Kidney (tissue), 14 donors: ENCODE measurements around the gene NECAB3. TPM values are rescaled to one million over a fixed set of nuclear protein-coding genes. Genes with fewer than 3 reads are reported as not detected.

ENCODE experiments used
- DNase-seq, 5 donors: peaks; one replicate each; pipeline ENCODE4 v3.0.0-alpha.2; 2013 to 2020
- FAIRE-seq: peaks from 2 replicates; lab custom pipeline; 2012; peaks lifted over from hg19 to GRCh38; lab: Jason Lieb, UNC
- H3K27ac ChIP-seq, 2 donors: one replicate each; pipeline ENCODE4 v1.7.0; 2013; ENCODE audit warnings: low read depth in 2 of 2, low read length in 2 of 2, inconsistent platforms in 1 of 2
- H3K27me3 ChIP-seq: one replicate; pipeline ENCODE4 v1.7.1; 2013; ENCODE audit warnings: low read length, inconsistent platforms; ENCODE audit not compliant: control insufficient read depth, insufficient read depth
- H3K36me3 ChIP-seq, 3 donors: one replicate each; pipeline versions ENCODE4 v1.7.0 to v1.7.1; 2013; ENCODE audit warnings: low read length in 3 of 3, control low read depth in 1 of 3, inconsistent platforms in 1 of 3; ENCODE audit not compliant: insufficient read depth in 3 of 3, control insufficient read depth in 2 of 3
- H3K4me1 ChIP-seq, 3 donors: one replicate each; pipeline versions ENCODE4 v1.7.0 to v1.7.1; 2013; ENCODE audit warnings: low read length in 3 of 3, inconsistent platforms in 1 of 3, low read depth in 1 of 3; ENCODE audit not compliant: control insufficient read depth in 2 of 3, insufficient read depth in 2 of 3
- H3K4me3 ChIP-seq, 3 donors: one replicate each; pipeline versions ENCODE4 v1.7.0 to v1.8.1; 2013; ENCODE audit warnings: low read length in 3 of 3, control low read depth in 1 of 3, inconsistent platforms in 1 of 3
- H3K9ac ChIP-seq, 3 donors: one replicate each; pipeline versions ENCODE4 v1.7.0 to v1.7.1; 2013; ENCODE audit warnings: low read length in 3 of 3, control low read depth in 1 of 3, inconsistent platforms in 1 of 3
- H3K9me3 ChIP-seq, 3 donors: one replicate each; pipeline versions ENCODE4 v1.7.0 to v1.7.1; 2013; ENCODE audit warnings: low read length in 3 of 3, control low read depth in 1 of 3, inconsistent platforms in 1 of 3; ENCODE audit not compliant: control insufficient read depth in 2 of 3, insufficient read depth in 1 of 3
- CTCF ChIP-seq: IDR thresholded peaks from 3 replicates; pipeline ENCODE4 v1.5.1; 2012; ENCODE audit warnings: mild to moderate bottlenecking, moderate library complexity, borderline replicate concordance; ENCODE audit not compliant: insufficient read depth; ENCODE audit errors: extremely low read depth
- intact Hi-C: fragments of 100-400 bp; cut with DNase I; formaldehyde crosslinking; loops from one replicate; pipeline ENCODE4 v1.11.1; 2022
- polyA plus RNA-seq: library from polyadenylated mRNA; stranded (reverse); fragments of 350-450 nt; fragmentation: Illumina TruSeq; extraction: RNeasy Lipid Tissue Mini Kit (QIAGEN cat#74804); gene quantifications from one replicate; pipeline ENCODE4 v1.2.3, GENCODE V29; 2014; ENCODE audit warnings: low read depth, low replicate concordance; ENCODE audit not compliant: insufficient read depth
- total RNA-seq: library from RNA; stranded (reverse); fragmentation: NEBNext Ultra II Directional; extraction: Animal tissue kit (Norgen Biotek cat#: 25700); gene quantifications from one replicate; pipeline ENCODE4 v1.2.1, GENCODE V29; 2021
- donor health status: control.
- donor health status: control.
- donor health status: control.
- donor health status: control.
- donor health status: control.
- donor health status: DM: yes; HTN: yes; CAD: no.
- donor health status: Normal renal cell carcinoma (clear cell type).

The NECAB3 gene
- total and polyA plus RNA-seq, 2 donors from 2014 or later = 19.7 to 35.6 TPM

DNA sequence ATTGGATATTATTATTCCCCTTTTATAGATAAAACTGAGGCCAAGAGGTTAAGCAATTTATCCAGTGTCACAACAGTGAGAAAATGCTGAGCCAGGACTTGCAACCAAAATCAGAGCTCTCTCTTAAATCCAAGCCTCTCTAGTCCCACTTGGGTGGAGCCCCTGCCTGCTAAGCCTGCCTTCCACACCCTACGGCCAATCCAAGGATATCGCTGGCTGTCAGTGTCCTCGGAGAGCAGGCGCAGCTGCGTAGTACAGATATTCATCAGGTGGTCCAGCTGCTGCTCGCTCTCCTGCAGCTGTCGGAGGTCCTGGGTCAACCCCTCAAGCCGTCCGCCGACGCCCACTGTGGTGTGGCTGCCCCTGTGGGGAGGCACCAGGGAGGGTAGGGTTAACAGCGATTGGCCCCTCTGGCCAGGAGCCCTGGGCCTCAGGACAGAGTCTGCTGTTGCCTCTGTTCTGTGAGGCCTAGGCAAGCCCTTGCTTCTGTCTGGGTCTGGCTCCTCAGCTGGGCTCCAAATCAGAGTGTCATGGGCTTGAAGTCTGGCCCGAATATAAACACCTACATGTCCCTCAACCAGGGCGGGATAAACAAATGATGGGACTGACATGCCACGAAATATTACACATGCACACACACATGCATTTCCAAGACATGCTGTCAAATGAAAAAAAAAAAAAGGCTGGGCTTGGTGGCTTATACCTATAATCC lies 3.9 kb upstream of the NECAB3 start:
- H3K9ac ChIP-seq = no peak overlapping the region
- no peaks in the 10 kb centered on the region for H3K36me3 ChIP-seq
- intact Hi-C loops = no loop called here
- no peak overlapping the region for H3K4me3 ChIP-seq
- no peak overlapping the region for H3K27ac ChIP-seq
- TF ChIP-seq CTCF = no peak
- no peaks in the 10 kb centered on the region for H3K27me3 ChIP-seq
- peaks cover 0 to 14% (median 0%) of the 10 kb centered on the region in 3 donors for H3K4me1 ChIP-seq
- FAIRE-seq (no peak), DNase-seq (no peak)
- no peaks in the 10 kb centered on the region for H3K9me3 ChIP-seq

DNA sequence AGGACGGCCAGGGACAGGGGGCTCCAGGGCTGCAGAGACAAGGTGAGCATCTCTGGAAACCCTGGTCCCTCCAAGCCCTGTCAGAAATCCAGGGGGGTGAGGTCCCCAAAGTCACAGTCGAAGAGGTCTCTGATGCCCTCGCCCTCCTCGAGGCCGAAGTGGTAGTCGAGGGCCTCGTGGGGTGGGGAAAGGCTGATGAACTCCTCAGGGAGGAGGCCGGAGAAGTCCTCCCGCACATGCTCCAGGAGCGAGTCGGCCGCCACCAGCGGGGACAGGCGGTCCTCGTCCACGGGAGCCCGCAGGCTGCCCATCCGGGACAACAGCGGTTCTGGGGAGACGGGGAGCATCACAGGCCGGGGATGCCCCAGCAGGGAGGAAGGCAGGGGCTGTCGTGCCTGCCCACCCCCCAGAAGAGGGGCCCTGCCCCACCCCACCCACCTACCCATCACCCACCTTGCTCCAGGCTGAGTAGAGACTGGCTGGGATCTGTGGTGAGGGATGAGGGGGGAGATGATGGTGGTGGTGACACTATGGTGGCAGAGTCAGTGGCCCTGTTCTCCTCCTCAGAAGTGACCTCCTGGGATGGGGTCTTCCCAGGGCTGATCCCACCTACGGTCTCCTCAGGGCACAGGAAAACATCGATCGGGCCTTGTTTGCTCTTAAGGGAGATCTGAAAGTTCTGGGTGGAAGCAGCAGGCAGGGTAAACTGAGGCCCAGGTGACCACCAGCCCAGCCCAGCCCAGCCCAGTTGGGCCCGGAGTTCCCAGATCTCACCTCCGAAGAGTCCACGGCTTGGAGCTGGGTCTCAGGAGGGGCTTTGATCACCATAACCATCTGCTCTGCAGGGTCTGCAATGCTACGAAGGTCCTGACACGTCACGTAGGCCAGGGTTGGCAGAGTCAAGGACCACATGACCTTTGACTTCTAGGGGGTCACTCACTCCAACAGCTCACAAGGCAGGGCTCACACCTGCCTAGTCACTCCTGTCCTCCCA lies 2.7 kb upstream of the NECAB3 start:
- intact Hi-C loops = no loop called here
- H3K27ac ChIP-seq = no peak overlapping the region
- no peak for TF ChIP-seq CTCF
- peaks cover 0 to 23% (median 0%) of the 10 kb centered on the region in 3 donors for H3K4me1 ChIP-seq
- H3K36me3 ChIP-seq = no peaks in the 10 kb centered on the region
- FAIRE-seq = no peak
- no peak overlapping the region for H3K9ac ChIP-seq
- peak in 2 of 5 donors; percentile 57 to 78 for DNase-seq
- no peaks in the 10 kb centered on the region for H3K27me3 ChIP-seq
- H3K4me3 ChIP-seq = no peak overlapping the region
- H3K9me3 ChIP-seq = no peaks in the 10 kb centered on the region

DNA sequence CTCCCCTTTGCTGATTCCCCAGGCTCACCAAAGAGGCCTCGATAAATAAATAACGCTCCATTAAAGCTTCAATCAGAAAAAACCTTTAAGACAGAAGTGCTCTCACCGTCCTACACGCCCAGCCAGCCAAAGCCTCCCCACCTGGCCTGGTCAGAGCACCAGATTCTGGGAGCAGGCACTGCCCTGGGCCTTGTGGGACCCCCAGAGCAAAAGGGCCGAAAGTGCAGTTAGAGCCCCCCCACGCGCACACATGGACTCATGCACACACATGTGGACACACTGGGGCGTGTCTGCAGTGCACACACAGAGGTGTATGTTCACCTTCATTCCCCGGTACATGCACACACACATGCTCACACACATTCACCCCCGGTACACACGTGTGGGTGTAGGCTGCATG lies 1.9 kb upstream of the NECAB3 start:
- H3K9ac ChIP-seq = no peak overlapping the region
- no peak overlapping the region for H3K4me3 ChIP-seq
- intact Hi-C loops = no loop called here
- no peaks in the 10 kb centered on the region for H3K27me3 ChIP-seq
- FAIRE-seq (no peak), DNase-seq (peak in 2 of 5 donors; percentile 52 to 65)
- no peaks in the 10 kb centered on the region for H3K9me3 ChIP-seq
- H3K4me1 ChIP-seq = peaks cover 0 to 23% (median 0%) of the 10 kb centered on the region in 3 donors
- no peak overlapping the region for H3K27ac ChIP-seq
- H3K36me3 ChIP-seq = no peaks in the 10 kb centered on the region
- no peak for TF ChIP-seq CTCF
